HG03442 (cell line): Measurements from ENCODE around the gene TRAM2.
A peak's percentile ranks its signal among the peaks of the same experiment; 100 is the strongest.

ENCODE experiments used
- ATAC-seq: cut with Tn5 transposase; IDR thresholded peaks from one replicate; pipeline ENCODE4 v1.9.1; 2021; ENCODE audit warnings: mild to moderate bottlenecking, moderate library complexity; ENCODE audit not compliant: unreplicated experiment

Gene TRAM2

DNA sequence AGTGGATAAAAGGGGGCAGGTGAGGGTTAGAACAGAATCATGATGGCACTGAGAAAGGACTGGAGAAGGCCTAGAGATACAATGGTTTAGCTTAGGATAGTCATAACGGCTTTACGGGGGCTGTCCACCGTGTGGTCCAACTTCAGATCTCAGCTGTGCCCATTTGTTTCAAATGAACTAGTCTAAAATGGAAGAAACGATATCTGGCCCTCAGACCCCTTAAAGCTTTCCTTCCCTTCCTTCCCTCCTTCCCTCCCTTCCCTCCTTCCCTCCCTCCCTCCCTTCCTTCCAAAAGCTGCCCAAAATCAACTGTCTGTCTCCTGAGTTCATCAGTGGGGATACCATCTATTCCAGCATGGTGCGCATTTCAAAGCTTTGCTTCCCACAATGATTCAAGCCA is 27.9 kb downstream of the TRAM2 start:
- no peak for ATAC-seq

DNA sequence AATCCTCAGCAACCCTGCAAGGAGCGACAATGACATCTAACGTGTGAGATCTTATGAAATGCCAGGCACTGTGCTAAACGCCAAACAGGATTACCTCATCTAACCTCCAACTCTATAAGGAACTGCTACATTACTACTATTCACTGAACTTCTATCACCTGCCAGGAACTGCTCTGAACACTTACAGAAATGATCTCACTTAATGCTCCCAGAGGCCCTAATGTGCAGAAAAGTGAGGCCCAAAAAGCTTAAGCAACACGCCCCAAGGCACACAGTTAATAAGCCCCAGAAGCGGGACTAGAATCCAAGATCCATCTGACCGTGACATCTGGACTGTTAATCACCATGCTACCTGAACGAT is 28.5 kb downstream of the TRAM2 start:
- ATAC-seq: no peak

DNA sequence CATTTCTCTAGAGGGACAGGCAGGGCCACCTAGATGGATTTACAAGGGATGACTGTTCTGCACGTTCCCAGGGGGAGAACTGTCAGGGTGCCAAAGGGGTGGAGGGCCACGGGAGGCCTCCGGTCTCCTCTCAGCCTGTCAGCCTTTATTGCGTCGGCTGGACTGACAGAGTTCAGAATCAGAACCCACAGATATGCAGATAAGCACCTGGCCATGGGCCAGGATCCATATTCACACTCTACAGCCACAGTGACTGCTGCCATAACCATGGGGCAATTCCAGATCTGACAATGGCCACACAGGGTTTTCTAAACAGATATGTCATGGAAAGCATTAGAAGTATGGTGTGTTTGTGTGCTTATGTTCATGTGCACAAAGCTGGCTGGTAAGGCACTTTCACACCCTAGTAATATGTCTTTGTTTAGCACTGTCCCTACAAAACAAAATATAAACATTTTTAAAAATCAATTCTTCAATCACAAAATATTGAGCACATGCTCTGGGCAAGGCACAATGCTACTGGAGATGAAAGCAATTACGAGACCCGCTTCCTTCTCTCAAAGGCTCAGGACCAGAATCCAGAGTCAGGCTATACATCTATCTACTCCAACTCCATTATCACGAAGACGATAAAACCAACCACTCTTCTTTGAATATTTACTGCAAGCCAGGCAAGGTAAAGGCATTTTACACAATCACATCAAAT is 29.1 kb downstream of the TRAM2 start:
- ATAC-seq: no peak

DNA sequence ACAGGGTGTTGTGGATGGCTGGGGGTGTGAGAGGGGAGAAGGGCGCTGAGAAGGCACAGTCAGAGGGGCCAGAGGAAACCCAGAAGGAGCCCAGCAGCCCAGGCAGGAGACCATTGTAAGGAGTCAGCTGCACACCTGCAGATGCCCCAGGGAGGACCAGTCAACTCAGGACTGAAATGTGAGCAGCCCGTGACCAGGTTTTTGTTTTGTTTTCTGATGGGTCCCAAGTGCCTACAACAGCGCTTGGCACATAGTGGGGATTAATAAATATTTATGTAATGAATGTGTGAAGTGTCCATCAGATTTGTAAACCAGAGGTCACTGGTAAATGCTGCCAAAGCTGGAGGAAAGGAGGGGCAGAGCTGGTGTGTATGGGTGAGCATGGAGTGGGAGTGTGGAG is 30.2 kb downstream of the TRAM2 start:
- peak; percentile 75 for ATAC-seq

DNA sequence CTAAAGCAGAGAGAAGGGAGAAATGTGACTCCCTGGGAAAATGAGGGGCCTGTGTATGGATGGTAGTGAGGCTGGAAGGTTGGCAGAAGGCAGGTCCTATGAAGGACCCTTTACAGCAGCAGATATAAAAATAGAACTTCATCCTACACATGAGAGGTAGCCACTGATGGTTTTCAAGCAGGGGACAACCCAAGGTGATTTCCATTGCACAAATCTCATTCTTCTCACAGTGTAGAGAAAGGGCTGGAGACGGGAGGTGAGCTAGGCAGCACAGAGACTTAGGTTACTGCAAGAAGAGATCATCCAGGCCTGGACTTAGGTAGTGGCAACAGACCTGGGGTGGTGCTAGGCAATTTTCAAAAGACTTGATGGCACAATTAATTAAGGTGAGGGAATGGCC is 30.7 kb downstream of the TRAM2 start:
- peak; percentile 56 for ATAC-seq

DNA sequence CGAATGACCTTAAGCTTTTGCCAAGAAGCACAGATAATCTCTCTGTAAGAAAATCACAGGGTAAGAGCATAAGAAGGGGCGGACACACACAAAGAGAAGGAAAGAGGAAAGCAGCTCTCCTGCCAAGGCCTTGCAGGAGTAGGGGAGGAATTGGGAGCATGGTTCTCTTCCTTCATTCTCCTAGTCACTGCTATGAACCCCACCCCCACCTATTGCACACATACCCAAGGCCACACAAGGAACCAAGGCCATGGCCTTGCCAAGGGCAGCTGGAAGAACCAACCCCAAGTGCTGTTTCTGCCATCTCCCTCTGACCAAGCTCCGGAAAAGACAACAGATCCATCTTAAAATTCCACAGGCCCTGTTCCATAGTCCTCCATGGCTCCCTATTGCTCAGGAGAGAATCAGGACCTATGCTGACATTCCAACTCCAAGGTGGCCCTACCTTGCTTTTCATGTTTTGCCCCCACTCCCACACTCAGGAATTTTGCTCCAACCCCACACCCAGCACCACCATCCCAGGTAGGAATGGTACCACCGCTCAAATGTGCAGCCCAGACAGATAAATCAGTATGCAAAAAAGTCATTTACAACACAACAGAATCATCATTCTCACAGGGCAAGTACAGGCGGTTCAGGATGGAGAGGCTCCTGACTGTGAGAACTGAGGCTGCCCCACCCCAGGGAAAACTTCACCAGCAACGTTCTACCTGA is 31.3 kb downstream of the TRAM2 start:
- ATAC-seq: peak; percentile 21

DNA sequence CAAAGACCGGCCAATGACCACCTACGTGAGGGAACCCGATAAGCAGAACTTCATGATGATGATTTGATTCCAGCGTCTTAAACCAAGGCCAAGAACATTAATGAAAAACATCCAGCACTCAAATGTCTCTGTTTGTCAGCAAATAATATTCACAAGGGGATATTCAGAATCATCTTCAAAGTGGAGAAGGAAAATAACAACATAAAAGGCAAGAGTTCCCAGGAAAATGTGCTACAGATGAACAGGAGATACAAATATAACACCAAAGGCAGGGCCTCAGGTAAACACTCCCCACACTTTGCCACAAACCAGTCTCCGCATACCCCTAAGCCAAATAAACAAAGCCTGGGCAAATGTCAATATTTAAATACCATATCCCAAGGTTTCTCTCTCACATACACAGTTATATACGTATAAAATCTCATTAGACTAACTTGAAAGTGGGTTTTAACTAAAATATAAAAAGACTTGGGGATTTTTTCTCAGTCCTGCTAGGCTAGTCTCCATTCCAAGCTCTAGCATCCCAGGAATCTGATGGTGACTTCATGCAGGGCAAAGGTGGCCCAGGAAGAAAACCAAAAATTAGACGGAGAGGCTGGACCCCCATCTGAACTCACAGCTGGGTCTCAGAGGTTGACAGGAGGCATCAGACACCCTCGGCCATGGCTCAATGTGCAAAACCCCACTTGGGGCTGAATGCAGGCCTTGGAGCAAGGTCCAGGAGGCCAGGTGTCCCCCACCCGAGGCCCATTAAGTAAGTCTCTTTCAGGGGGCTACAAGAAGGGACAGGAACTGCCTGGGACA is 32.1 kb downstream of the TRAM2 start:
- no peak for ATAC-seq

DNA sequence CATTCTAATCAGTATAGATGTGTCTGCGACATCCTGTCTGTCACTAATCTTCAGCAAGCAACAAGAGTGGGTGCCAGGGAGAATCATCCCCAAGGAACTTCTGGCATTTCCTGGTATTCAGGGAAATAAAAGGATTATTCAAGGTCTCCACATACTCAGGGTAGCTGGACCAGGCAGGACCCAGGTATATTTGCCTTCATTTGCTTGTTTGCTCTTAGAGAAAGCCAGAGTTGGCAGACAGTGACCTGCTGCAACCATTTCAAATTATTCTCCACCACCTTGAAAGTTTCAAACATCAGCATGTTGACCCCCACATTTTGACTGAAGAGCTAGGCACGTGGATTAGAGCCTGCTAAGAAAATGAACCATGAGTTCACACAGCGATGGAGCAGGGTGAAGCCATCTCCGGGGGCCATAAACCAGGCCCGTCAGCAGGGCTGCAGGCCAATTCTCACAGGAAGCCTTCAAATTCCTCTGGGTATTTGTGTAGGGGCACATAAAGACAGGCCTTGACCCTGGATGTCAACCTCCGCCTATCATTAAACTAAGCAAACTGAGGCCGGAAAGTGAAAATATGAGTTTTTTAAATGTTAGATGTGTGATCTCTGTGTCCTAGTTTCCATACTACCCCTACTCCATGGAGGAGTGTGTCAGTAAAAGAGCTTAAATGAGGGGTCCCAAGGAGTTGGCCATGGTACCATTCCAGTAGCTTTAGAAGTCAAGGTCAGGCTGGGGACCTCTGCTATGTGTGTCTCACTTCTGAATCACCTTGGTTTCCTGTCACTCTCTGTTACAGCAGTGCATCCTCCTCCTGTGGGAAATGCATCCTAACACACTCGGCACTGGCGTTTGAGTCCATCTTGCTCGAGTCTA is 32.9 kb downstream of the TRAM2 start:
- no peak for ATAC-seq

DNA sequence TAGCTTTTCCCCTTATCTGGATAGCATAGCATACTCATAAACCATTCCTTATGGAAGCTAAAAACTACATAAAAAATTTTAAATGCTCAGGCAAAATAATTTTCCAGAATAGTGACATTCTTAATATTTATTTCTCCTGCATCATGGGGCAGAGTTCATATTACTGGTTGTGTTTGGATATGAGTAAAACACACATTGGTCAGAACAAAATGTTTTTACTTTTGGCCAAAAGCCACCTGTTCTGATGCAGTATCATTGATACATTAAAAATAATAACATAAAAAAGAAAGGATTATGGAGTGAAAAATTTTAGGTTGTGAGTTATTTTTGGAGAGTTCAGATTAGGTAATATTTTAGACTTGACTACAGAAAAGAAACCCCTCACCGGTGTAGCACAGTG is 33.6 kb downstream of the TRAM2 start:
- no peak for ATAC-seq

DNA sequence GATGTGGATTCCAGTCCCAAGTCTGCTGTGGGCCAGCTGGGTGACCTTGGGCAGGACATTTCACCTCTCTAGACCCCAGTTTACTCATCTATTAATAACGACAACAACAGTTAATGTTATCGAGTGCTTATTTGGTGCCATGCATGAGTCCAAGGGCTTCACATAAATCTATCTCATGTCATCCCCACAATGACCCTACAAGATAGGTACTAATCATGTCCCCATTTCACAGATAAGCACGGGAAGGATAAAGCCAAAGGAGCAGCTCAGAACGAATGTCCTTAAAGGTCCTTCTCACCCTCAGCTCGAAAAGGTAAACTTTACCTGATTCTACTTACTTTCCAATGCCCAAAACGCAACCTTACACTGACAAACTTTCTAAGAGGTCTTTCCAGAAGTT is 35.7 kb downstream of the TRAM2 start:
- no peak for ATAC-seq

DNA sequence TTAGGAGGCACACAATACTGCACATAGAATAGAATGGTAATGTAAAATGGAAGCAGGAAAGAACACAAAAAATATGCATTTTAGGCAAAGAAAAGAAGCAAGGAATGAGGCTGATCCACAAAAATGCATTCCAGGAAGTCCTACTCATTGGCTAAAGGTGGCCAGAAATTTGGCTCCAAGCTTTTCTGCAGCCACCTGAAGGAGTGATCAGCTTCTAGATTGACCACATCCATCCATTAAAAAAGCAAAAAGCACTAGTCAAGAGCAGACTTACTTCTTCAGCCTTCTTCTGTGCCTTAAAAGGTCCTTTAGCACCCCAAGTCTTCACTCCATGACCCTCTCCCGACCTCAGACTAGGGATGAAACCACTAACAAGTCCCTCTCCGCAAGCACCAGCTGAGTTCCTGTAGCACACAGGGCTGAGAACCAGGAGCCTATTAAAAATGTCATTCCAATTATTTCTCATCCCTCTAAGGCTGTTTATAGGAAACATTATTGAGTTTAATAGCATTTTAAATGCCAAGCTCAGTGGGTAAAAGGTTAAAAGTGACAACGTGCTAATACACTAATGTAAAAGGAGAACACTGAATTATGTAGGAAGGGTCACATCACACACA is 36.5 kb downstream of the TRAM2 start:
- ATAC-seq: no peak

DNA sequence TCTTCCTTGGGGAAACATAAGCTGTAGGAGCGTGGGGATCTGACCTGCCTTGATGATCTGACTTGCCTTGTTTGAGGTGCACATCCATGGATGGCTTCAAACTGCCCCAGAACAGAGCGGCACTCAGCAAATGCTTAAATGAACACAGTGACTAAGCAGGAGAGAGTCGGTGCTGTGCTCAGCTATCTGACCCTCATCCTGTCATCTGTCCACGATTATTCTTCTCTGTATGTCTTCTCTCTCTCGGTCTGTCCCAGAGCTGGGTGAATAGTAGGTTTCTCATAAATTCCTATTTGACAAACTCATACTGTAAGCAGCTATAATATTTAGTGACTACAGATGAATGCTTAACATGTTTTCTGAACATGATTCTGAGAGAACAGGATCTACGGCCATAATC is 37.3 kb downstream of the TRAM2 start:
- no peak for ATAC-seq

DNA sequence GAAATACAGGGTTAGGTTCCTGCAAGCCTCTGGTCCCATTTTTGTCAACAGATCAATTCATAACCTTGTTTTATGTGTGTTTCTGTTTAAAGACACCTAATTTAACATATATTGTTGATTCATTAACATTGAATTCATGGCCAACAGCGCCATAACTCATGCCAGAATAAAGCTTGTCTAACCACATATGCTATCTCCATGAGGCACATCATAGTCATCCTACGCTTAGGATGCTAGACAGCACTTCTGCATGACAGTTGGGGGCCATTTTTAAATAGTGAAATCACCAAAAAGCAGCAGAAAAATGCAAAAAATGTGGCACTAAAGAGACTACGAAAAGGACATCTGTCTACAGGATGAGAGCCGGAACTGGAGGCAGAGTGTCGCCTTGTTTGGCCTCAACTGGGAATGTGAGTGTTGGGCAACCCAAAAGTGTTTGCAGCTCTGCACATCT is 37.9 kb downstream of the TRAM2 start:
- ATAC-seq: no peak

DNA sequence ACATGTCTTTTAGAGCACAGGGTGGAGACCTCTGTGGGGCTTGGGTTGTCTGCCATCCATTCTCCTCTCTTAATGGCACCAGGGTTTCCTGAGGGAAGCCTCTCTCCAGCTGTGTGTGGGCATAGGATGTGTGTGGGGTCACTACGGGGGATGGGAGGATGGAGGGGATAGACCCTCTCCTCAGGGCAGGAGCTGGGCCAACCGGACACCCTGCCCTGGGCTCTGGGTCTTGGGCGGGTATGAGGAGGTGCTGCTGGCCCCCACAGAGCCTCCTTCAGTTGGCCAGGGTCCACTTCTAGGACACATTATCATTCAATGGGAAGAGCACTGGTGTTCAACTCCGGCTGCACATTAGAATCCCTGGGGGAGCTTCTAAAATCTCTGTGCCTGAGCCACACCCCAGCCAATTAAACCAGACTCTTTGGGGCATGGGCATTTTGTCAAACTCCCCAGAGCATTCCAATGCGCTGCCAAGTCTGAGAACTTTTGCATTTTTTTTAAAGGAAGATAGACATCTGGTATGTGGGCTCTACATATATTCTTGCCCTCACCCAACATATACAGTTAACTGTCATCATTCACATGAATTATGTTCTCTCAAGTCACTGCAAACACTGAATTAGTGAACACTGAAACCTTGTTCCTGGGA is 38.5 kb downstream of the TRAM2 start:
- no peak for ATAC-seq

DNA sequence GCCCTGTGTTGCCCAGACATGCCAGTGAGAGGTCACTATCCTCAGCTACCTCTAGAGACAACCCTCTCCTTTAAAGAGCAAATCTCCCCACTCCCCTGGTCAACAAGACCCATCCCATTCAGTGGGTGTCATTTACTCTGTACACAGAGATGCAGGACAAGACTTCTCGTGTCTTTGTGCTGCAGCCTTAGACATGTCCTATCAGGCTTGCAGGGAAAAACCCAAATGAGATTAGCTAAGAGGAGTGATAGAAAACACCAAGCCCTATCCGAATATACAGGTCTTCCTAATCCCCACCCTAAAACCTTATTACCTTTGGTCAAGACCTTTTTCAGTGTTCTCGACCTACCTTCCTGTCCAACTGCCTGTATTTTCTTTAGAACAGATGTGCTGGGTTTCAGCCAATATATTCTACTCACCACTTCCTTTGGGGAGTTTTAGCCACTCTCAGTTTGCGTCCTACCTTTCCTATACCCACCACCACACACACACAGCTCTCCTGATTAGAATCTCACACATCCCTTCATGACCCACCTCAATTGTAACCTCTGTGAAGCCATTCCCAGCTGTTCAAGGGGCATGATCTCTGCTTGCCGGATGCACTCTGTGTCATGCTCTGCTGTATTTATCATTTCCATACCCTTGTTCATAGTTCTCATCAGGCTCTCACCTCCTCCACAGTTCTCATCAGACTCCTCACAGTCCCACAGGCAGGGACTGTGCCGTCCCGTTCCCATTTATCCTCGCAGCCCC is 39.7 kb downstream of the TRAM2 start:
- ATAC-seq: peak; percentile 63

DNA sequence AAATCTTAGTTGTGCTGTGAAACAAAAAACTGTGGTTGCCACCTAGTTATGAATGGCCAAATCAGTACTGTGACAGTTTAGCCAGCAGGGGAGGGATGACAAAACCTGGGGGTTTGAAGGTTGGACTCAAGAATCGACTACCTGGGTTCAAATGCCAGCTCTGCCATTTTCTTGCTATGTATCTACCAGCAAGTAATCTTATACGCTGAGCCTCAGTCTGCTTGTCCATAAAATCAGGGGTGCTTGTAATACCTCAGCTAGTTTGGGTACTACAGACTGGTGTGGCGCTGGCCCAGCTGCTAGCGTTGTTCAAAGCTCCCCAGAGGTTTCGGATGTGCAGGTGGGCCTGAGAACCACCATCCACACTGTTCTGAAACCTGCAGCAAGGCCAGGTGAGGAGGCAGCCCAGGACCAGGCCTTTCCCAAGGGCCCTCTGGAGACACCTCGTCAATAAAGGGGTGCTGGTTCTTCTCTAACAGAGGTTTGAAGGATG is 40.4 kb downstream of the TRAM2 start:
- peak; percentile 31 for ATAC-seq

DNA sequence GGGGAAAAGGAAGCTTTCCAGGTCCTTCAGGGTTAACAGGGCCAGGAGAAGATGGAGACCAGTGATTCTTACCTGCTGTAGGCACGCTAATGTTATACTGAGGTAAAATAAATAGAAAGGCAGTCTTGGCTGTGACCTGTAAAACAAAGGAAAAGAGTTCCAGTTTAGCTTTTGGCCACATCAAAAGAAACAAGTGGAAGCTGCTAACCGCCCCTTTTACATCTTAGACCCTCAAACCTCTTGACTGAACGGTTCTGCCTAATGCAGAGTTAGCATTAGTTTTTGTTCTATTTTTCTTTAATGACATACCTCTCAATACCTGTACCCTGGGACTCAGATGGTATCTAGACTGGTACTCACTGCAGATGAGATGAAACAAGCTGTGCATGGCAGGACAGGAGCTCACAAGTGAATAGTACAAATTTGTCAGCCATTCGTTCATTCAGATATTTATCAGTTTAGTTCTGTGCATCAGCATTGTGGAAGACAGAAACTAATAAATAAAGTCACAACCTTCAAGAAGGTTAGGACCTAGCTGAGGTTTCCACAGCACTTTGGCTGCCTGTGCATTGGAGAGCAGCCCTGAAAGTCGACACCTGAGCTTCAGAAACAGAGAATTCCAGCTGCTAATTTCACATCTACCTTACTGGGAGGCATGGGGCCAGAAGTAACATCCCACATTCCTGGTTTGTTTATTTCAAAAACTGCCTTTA is 41.0 kb downstream of the TRAM2 start:
- peak; percentile 1 for ATAC-seq

DNA sequence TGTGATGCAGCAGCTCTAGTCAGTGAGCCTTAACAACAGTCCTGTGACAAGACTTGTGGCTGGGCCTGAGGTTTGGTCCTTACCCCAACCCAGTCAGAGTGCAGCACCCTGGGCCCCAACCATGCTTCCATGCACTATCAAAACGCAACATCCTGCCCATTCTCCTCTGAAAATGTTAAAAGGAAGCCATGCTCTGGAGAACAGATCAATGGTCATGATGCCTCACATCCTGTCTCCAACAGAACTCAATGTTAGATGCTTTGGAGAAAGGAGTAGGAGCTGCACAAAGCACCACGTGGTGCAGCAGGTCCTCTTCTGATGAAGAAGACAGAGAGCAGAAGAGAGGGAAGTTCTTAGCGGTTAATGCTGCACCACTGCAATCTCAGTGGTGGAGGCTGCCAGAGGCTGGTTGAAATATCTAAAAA is 41.9 kb downstream of the TRAM2 start:
- ATAC-seq: peak; percentile 30
